Measurements from ENCODE around the gene PEX16. TPM values are rescaled to one million over a fixed set of nuclear protein-coding genes. Genes with fewer than 3 reads are reported as not detected.

Gene PEX16
- total RNA-seq, 2 experiments from 2014 or later = 41.0 to 43.9 TPM

DNA sequence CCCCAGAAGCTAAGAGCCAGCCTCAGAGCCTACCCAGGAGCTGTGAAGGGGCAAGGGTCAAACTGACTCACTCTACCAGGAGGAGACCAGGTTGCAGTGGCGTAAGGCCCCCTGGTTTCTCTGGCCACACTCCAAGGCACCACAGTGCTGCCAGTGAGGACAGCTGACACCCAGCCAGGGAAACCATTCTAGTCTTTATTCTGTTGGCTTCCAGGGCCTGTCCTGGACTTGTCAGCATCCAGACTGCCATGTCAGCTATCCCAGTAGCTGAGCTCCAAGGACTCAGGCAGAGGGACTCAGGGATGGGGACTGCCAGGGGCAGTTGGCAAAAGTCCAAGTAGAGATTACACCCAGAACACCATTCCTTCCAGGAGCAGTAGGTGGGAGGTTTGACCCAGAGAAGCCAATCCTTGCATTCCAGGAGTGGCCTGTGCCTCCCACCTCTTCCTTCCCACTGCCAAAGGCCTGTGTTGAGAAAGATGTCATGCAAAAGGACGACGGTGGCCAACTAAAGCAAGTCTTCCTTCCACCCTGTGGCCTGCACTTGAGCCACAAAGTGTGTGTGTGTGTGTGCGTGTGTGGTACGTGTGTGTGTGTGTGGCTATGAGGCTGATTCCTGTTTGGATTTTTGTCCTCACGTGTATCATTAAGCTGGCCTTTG lies 35.8 kb downstream of the PEX16 start:
- no peak for DNase-seq (ENCODE audit: low spot score)
- H3K27ac ChIP-seq (ENCODE audit: low read depth, low read length, poor library complexity, severe bottlenecking) = no peak overlapping the region
- TF ChIP-seq EZH2phosphoT487 (IDR thresholded peaks at IDR 0.05; ENCODE audit: borderline replicate concordance, low read depth, low read length) = no peak
- TF ChIP-seq, protein P1, sequence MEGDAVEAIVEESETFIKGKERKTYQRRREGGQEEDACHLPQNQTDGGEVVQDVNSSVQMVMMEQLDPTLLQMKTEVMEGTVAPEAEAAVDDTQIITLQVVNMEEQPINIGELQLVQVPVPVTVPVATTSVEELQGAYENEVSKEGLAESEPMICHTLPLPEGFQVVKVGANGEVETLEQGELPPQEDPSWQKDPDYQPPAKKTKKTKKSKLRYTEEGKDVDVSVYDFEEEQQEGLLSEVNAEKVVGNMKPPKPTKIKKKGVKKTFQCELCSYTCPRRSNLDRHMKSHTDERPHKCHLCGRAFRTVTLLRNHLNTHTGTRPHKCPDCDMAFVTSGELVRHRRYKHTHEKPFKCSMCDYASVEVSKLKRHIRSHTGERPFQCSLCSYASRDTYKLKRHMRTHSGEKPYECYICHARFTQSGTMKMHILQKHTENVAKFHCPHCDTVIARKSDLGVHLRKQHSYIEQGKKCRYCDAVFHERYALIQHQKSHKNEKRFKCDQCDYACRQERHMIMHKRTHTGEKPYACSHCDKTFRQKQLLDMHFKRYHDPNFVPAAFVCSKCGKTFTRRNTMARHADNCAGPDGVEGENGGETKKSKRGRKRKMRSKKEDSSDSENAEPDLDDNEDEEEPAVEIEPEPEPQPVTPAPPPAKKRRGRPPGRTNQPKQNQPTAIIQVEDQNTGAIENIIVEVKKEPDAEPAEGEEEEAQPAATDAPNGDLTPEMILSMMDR (conservative IDR thresholded peaks at IDR 0.05; ENCODE audit: low read length) = no peak
- CTCF ChIA-PET (ENCODE audit: unreplicated experiment) = no interaction called here
- no peaks in the 10 kb centered on the region for H3K79me2 ChIP-seq (ENCODE audit: insufficient read depth, low read depth, low read length)
- no peak overlapping the region for H3K4me3 ChIP-seq (ENCODE audit: low read depth, low read length, poor library complexity, severe bottlenecking)
- BruUV-seq (replicated peaks) = no TSS peak
- no peaks in the 10 kb centered on the region for H3K4me1 ChIP-seq (ENCODE audit: insufficient read depth, low read length, poor library complexity, severe bottlenecking)
- POLR2A ChIA-PET = interaction anchor here (1.1 kb wide), 1 partner anchor 22 kb away, joined by 4 read pairs; no protein-coding TSS in a partner anchor
- H2AFZ ChIP-seq (ENCODE audit: low read length) = no peak overlapping the region
- no peaks in the 10 kb centered on the region for H4K20me1 ChIP-seq (ENCODE audit: insufficient read depth, low read length)
- no peak overlapping the region for H3K4me2 ChIP-seq (ENCODE audit: low read length)
- H3K36me3 ChIP-seq (ENCODE audit: insufficient read depth, low read length) = no peaks in the 10 kb centered on the region
- intact Hi-C loops (cut with micrococcal nuclease; ENCODE audit: unreplicated experiment) = no loop called here
- no peaks in the 10 kb centered on the region for H3K9me2 ChIP-seq (ENCODE audit: insufficient read depth, low read length)
- no peaks in the 10 kb centered on the region for H3K9me3 ChIP-seq (ENCODE audit: low read length)

DNA sequence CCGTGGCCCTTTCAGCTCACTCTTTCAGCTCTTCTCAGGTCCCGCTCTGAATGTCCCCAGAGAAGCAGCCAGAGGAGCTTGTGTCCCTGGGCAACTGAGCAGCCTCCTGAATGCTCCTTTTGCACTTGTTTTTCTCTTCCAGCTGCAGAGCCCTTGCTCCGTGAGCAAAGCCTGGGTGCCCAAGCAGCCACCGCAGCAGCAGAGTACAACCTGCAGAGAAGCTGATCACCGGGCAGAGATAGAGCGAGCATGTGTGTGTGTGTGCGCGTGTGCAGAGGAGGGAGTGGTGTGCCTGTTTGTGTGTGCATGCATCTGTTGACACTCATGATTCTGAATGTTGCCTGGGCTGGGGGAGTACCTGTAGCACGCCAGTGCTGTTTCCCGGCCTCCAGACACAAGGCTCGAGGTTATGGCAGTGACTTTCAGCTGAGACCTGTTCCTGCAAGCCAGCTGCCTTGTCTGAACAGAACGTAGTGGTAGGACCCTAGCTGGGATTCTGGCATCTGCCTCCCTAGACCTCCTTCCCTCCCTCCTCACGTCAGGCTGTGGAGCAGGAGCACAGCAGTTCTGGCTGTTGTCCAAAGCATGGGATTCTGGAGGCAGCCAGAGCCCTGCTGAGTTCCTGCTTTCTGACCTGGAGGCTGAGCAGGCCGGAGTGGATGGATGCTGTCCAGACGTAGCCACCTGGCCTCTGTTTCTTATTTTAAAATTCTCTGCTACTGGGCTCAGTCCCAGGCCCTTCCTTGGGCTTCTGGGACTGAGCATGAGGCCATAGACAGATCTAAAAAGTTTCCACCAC lies 36.7 kb downstream of the PEX16 start:
- H3K4me2 ChIP-seq (ENCODE audit: low read length) = no peak overlapping the region
- CTCF ChIA-PET (ENCODE audit: unreplicated experiment) = no interaction called here
- no peaks in the 10 kb centered on the region for H3K4me1 ChIP-seq (ENCODE audit: insufficient read depth, low read length, poor library complexity, severe bottlenecking)
- POLR2A ChIA-PET = no interaction called here
- no peak for TF ChIP-seq EZH2phosphoT487 (IDR thresholded peaks at IDR 0.05; ENCODE audit: borderline replicate concordance, low read depth, low read length)
- TF ChIP-seq, protein P1 (conservative IDR thresholded peaks at IDR 0.05; ENCODE audit: low read length) = no peak
- H3K27ac ChIP-seq (ENCODE audit: low read depth, low read length, poor library complexity, severe bottlenecking) = no peak overlapping the region
- no peak overlapping the region for H2AFZ ChIP-seq (ENCODE audit: low read length)
- no peaks in the 10 kb centered on the region for H4K20me1 ChIP-seq (ENCODE audit: insufficient read depth, low read length)
- H3K9me2 ChIP-seq (ENCODE audit: insufficient read depth, low read length) = no peaks in the 10 kb centered on the region
- H3K9me3 ChIP-seq (ENCODE audit: low read length) = no peaks in the 10 kb centered on the region
- intact Hi-C loops (cut with micrococcal nuclease; ENCODE audit: unreplicated experiment) = no loop called here
- no TSS peak for BruUV-seq (replicated peaks)
- no peak overlapping the region for H3K4me3 ChIP-seq (ENCODE audit: low read depth, low read length, poor library complexity, severe bottlenecking)
- H3K36me3 ChIP-seq (ENCODE audit: insufficient read depth, low read length) = no peaks in the 10 kb centered on the region; the same call in 1 of the 2 replicates
- H3K79me2 ChIP-seq (ENCODE audit: insufficient read depth, low read depth, low read length) = no peaks in the 10 kb centered on the region
- DNase-seq (ENCODE audit: low spot score) = no peak

All from OCI-LY7 (cell line).